T47D (cell line): ENCODE data around the gene HMGCS1.
"Not testable (repeated sequence)": the region's sequence is repeated elsewhere in the genome, so short reads cannot be mapped to it uniquely, and the experiment has no call there.

ENCODE experiments used
- DNase-seq, 2 experiments: peaks; one replicate each; pipeline versions ENCODE4 v3.0.0 to v3.0.0-alpha.2; 2011 to 2012; ENCODE audit warnings: low read depth in 1 of 2, low spot score in 1 of 2
- JUND ChIP-seq: IDR thresholded peaks from 2 replicates; pipeline ENCODE4 v1.6.1; 2012; ENCODE audit warnings: low read depth
- in situ Hi-C: cut with HindIII; loops from 2 replicates; pipeline ENCODE4 v1.10.0; 2016; ENCODE audit warnings: low sequenced_read_pairs, low pct_unique_long_range_greater_than_20kb

The HMGCS1 gene

DNA sequence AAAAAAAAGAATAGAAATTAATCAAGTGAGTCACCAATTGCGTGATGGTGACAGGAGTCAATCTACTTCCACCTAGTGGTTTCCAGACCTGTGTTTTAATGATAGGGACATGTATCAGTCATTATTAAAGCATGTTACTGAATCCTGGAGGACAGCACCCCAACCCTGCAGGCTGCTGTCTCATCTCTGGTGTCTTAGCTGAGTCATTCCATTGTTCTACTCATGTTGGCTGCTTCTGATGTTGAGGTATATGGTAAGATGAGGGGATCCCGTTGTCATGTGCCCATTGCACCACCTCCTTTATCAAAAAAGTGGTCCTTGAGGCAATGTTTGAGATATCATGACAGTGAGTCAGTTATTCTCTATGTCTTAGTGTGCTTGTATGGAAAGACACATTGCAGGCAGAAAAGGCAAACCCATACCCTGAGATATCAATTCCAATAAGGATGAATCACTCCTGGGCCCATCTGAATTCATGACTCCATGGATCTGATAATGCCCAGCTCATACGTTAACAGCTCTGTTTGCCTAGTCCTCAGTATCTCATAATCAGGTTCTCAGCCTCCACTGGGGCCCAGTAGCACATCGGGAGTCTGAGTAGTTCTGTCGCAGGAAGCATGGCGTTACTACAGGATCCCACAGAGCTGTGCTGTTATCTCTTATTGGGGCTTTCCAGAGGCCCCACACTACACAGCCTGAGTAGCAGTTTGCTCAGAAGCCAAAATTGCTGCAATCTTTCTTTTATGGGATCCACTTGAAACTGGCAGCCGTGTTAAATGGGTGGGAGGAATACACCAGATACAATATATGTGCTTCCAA is 31.2 kb downstream of the HMGCS1 start:
- no peak for TF ChIP-seq JUND
- DNase-seq: no peak
- in situ Hi-C loops: no loop called here

DNA sequence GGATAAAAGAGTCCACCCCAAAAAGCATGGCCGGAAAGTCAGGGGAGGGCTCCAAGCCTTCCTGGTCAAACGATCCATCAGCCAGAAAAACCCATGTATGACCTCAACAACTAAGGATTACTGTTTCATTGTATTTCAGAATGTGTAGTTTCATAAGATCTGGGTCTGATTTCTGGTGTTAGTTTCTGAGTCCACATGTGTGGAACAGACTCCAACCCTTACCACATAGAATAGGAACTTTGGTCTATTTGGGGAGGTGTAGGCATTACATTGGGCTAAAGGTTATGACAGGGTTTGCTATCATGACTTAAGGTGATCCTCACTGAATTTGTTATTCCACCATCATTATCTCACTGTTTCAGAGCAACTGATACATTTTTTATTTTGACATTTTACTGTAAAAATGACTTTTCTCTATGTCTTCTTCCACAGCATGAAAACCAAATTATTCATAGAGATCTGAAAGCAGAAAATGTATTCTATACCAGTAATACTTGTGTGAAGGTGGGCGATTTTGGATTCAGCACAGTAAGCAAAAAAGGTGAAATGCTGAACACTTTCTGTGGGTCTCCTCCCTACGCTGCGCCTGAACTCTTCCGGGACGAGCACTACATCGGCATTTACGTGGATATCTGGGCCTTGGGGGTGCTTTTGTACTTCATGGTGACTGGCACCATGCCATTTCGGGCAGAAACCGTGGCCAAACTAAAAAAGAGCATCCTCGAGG is 33.5 kb downstream of the HMGCS1 start:
- in situ Hi-C loops: no loop called here
- DNase-seq: no peak
- no peak for TF ChIP-seq JUND

DNA sequence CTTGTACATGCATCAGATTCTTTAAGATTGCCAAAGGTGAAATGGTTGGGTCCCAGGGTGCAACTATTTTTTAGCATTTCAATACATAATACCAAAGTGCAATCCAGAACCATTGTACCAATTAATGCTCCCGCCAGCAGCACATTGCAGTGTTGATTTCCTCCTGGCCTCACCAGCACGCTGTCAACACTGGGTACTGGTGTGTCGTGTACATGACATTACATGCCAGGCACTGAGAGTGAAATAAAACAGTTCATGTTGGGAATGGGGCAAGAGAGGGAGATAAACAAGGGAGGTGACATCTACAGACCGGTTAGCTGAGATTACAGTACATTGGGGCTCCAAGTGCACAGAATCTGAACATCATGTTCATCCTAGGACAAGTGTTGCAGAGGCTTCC is 37.8 kb downstream of the HMGCS1 start:
- TF ChIP-seq JUND: no peak
- DNase-seq: no peak
- in situ Hi-C loops: no loop called here

DNA sequence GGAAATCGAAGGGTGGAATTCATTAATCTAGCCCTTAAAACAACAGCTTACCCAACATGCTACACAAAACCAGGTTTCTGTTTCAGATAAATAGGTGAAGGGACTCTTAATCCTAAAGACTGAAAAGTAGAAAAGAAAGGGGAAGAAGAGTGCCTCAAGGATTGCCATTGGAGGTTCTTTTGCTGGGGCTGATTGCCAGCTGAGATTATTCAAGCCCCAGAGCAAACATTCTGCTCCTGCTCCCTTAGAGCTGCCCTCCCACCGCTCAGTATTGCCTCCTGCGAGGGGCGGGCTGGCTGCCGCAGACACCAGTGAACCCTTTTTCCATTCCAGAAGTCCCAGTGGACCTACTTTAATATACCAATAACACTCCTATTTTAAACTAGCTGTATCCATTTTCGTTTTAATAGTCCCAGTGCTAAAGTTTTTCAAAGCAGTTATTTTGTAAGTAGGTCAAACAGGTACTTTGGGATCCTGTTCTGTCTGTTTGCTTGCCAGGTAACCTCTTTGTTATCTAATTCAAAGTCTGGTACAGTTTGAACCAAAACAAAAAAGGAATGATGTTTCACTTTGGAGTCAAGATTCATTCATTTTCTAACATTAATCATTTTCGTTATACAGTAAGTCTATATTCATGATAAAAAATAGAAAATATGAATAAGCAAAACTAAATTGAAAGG is 38.6 kb downstream of the HMGCS1 start:
- peak; percentile 14 to 72 for DNase-seq
- no peak for TF ChIP-seq JUND
- in situ Hi-C loops: no loop called here

DNA sequence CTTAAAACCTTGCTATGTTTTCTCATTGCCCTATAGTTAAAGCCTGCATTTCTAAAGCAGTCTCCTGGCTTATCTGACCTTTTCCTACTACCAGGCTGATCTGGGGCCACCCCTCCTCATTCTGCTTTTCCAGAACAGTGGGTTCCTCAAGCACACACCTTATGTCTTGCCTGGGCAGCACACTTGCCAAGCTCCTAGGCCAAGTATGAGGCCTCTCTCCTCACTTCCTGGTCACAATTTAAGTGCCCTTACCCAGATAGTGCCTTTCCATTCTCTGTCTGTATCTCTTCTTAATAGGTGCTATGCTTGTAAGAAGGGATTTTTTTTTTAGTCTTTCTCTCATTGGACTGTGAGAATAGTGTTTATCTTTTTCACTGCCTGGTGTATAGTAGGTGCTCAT is 39.7 kb downstream of the HMGCS1 start:
- in situ Hi-C loops: no loop called here
- no peak for TF ChIP-seq JUND
- no peak for DNase-seq

DNA sequence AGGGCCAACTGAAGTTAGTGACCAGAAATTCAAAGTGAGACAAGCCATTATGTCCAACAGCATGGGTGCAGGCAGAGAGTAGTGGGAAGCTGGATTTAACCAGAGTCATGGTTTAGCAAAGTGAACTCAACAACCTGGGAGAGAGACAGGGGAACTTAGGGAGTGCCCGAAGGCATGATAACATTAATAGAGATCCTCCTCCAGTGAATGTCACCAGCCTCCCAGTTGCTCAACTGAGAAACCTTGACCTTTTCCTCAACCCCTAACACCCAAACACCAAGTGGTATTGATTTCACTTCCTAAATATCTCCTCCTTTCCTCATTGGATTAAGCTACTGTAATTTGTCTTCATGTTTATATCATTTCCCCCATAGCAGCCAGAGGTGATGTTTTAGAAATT is 42.6 kb downstream of the HMGCS1 start:
- in situ Hi-C loops: no loop called here
- no peak for TF ChIP-seq JUND
- no peak for DNase-seq

DNA sequence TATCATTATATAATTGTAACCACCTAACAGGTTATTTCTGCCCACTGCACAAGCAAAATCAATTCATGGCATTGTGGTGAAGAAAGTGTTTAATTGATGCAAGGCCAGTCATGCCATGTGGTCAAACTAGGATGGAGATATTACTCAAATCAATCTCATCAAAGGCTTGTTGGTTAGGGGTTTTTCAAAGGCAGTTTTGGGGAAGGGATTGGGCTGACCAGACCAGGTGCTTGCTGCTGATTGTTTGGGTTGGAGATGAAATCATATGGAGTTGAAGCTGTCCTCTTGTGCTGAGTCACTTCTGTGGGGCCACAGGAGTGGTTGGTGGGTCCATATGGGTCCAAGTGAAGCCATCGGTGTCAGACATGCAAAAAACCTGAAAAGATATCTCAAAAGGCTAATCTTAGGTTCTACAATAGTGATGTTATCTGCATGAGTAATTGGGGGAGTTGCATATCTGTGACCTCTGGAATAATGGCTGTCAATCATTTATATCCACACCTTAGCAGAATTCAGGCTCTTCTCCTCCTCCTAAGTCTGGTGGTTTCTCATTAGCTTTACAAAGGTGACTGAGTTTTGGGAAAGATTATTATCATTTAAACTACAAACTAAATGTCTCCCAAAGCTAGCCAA is 44.9 kb downstream of the HMGCS1 start:
- in situ Hi-C loops: no loop called here
- no peak for DNase-seq
- no peak for TF ChIP-seq JUND

DNA sequence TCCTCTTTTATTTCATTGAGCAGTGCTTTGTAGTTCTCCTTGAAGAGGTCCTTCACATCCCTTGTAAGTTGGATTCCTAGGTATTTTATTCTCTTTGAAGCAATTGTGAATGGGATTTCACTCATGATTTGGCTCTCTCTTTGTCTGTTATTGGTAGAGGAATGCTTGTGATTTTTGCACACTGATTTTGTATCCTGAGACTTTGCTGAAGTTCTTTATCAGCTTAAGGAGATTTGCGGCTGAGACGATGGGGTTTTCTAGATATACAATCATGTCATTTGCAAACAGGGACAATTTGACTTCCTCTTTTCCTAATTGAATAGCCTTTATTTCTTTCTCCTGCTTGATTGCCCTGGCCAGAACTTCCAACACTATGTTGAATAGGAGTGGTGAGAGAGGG is 50.9 kb downstream of the HMGCS1 start:
- DNase-seq, in situ Hi-C loops: not testable (repeated sequence)

DNA sequence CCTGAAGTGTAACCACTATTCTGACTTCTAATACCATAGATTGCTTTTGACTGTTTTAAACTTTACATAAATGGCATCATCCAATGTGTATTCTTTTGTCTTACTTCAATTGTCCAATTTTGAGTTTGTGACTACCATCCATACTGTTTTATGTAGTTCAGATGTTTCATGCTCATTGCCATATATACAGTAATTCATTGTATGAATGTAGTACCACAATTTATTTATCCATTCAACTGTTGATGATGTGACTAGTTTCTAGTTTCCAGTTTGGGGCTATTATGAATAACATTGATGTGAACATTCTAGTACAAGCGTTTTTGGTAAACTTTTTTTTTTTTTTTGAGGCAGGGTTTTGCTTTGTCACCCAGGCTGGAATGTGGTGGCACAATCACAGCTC is 55.1 kb downstream of the HMGCS1 start:
- DNase-seq: no peak
- in situ Hi-C loops: no loop called here
- TF ChIP-seq JUND: no peak

DNA sequence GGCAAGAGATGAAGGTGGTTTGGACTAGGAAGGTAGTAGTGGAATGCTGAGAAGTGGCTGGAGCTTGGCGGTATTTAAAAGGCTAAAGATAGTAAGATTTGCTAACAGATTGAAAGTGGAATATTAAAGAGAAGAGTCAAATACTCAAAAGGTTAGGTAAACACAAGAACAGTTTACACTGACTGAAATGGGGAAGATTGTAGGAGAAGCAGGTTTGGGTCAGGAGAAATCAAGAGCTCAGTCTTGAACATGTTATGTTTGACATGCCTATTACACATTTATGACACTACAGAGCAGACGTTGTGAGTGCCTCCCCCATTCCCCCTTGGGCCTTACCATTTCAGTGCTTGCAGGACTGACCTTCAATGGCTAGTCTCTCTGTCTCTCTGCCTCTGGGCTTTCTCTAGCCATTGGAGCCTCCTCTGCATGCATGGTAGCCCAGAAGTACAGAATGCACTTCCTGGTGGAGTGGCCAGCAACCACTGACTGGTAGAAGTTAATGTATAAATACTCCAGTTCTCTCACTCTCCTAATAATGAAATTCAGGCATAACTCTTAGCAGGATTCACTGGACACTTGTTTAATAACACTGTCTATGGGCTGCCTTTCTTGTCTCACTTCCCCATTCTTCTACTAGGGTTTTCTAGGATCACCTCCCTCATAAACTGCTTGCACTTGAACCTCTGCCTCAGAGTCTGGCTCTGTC is 56.8 kb downstream of the HMGCS1 start:
- in situ Hi-C loops: no loop called here
- DNase-seq: no peak
- no peak for TF ChIP-seq JUND

DNA sequence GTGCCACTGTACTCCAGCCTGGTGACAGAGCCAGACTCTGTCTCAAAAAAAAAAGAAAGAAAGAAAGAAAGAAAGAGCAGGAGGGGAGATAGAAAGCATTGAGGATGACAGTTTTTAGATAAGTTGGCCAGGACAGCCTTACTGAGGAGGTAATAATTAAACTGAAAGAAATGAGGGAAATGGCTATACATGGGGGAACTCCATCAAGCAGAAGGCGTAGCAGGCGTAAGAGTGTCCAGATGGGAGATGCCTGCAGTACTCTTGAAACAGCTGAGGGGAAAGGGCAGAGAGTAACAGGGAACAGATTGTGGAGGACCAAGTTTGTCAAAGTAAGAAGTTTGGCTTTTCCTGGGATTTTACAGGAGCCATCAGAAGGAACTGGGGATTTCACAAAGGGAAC is 57.5 kb downstream of the HMGCS1 start:
- DNase-seq: no peak
- TF ChIP-seq JUND: no peak
- in situ Hi-C loops: no loop called here

DNA sequence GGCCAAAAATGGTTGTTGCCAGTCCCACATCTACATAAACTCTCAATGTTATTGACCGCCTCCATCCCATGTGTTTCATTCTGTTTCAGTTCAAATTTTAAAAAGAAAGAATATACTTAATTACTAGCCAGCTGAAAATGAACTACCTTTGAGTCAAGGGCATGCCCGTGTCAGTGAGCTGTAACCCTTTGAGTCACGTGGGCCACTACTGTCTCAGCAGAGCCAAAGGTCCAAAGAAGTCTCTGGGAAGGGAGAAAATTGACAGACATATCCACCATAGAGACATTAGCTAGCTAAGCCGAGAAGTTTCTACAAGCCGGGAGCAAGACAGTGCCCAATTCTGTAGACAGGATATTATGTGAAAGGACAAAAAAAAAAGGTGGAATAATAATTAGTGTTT is 61.5 kb downstream of the HMGCS1 start:
- no peak for DNase-seq
- in situ Hi-C loops: no loop called here
- no peak for TF ChIP-seq JUND
